H7 (cell line): Measurements from ENCODE around the gene SLC35E2B. TPM values are rescaled to one million over a fixed set of nuclear protein-coding genes. Genes with fewer than 3 reads are reported as not detected.

Source experiments
- DNase-seq: peaks from one replicate; pipeline ENCODE4 v3.0.0; 2012
- H3K27me3 ChIP-seq: 2 replicates; pipeline ENCODE4 v1.6.0; 2011; ENCODE audit warnings: mild to moderate bottlenecking, low read length; ENCODE audit not compliant: control insufficient read depth, insufficient read depth
- H3K36me3 ChIP-seq: replicated peaks from 2 replicates; pipeline ENCODE4 v1.5.1; 2011; ENCODE audit warnings: low read length; ENCODE audit not compliant: control insufficient read depth, insufficient read depth
- H3K4me3 ChIP-seq: 2 replicates; pipeline ENCODE4 v1.5.1; 2011; ENCODE audit warnings: low read depth, mild to moderate bottlenecking, control low read depth, low read length, moderate library complexity; ENCODE audit not compliant: insufficient read depth
- total RNA-seq: library from RNA; depleted of rRNA; stranded (reverse); fragments of >200 nt; shearing (Covaris generic); gene quantifications from 2 replicates; pipeline ENCODE4 v1.2.3, GENCODE V29; 2014; rRNA removed

SLC35E2B gene
- total RNA-seq, 1 experiment from 2014 or later, result 47.4 TPM

DNA sequence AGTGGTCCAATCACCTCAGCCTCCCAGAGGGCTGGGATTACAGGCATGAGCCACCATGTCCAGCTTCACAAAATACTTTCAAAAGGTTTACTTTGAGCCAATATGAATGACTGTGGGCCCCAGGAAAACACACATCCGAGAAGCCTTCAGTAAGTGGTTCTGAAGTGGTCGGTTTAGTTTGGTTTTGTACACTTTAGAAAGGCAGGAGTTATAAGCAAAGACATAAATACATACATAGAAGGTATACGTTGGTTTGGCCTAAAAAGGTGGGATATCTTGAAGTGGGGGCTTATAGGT, 80.5 kb downstream of the SLC35E2B start:
- H3K36me3 ChIP-seq, result no peaks in the 10 kb centered on the region
- no peak for DNase-seq
- no peaks in the 10 kb centered on the region for H3K27me3 ChIP-seq
- H3K4me3 ChIP-seq, result no peak overlapping the region

DNA sequence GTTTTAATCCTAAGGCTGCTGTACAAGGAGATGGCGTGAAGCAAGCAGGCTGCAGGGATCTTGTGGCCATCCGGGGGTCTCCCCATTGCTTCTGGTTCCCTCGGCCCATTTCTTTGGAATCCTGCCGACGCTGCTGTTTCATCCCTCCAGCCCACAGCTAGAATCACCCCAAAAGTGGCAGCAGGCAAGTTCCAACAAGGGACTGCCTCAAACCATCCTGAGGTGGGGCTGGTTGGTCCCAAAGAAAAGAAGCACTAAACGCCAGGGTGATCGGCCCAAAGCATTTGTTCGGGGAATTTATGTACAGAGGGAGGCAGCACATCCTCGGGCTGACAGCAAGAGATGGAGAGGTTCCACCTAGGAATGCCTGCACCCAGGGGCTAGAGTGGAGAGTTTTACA, 81.8 kb downstream of the SLC35E2B start:
- no peak overlapping the region for H3K4me3 ChIP-seq
- DNase-seq, result no peak
- no peaks in the 10 kb centered on the region for H3K36me3 ChIP-seq
- no peaks in the 10 kb centered on the region for H3K27me3 ChIP-seq

DNA sequence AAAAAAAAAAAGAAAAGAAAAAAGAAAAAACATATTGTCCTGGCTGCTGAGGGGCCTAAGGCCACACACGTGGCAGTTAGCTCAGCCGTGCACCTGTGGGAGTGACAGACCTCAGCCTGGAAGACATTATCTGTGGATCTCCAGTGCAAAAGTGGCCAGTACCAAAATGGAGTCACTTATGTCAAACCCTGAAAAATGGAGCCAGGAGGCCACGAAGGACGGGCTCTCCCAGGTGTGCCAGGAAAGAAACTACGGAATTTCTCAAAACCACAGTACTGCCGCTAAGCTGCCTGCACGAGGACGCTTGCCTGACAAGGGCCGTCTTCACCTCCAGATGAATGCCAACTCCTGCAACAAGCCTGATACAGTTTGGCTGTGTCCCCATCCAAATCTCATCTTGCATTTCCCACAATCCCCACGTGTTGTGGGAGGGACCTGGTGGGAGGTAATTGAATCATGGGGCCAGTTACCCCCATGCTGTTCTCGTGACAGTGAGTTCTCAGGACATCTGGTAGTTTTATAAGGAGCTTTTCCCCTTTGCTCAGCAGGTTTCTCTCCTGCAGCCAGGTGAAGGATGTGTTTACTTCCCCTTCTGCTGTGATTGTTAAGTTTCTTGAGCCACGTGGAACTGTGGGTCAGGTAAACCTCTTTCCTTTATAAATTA, 82.6 kb downstream of the SLC35E2B start:
- Histone ChIP-seq H3K36me3 (no peaks in the 10 kb centered on the region), H3K27me3 (no peaks in the 10 kb centered on the region), H3K4me3 (no peak overlapping the region)
- DNase-seq, result no peak

Other genes with a start within 250 kb of the SLC35E2B start
- gene ATAD3C, start 243.1 kb downstream of the SLC35E2B start, total RNA-seq, result 0.14 and 0.74 TPM in 2 replicates
- gene ATAD3B, start 221.0 kb downstream of the SLC35E2B start, total RNA-seq, result 43.5 and 44.1 TPM in 2 replicates
- 105 and 113 TPM in 2 replicates for gene ATAD3A, start 180.6 kb downstream of the SLC35E2B start, total RNA-seq
- 13.6 and 14.3 TPM in 2 replicates for gene TMEM240, start 152.2 kb downstream of the SLC35E2B start, total RNA-seq
- gene SSU72, start 117.9 kb downstream of the SLC35E2B start, total RNA-seq, result 80.7 and 94.3 TPM in 2 replicates
- gene FNDC10, start 92.7 kb downstream of the SLC35E2B start, total RNA-seq, result 25.6 and 32.7 TPM in 2 replicates
- gene MIB2, start 77.3 kb downstream of the SLC35E2B start, total RNA-seq, result 45.7 and 89.0 TPM in 2 replicates
- 11.9 and 15.7 TPM in 2 replicates for gene MMP23B, start 60.6 kb downstream of the SLC35E2B start, total RNA-seq
- gene CDK11B, start 33.8 kb downstream of the SLC35E2B start, total RNA-seq, result 12.0 and 16.8 TPM in 2 replicates
- 18.6 and 26.2 TPM in 2 replicates for gene CDK11A, start 31.6 kb upstream of the SLC35E2B start, total RNA-seq
- gene NADK, start 85.7 kb upstream of the SLC35E2B start, total RNA-seq, result 111 and 175 TPM in 2 replicates
- gene GNB1, start 198.3 kb upstream of the SLC35E2B start, total RNA-seq, result 135 and 159 TPM in 2 replicates
- 1.6 and 3.7 TPM in 2 replicates for gene CALML6, start 222.5 kb upstream of the SLC35E2B start, total RNA-seq
- gene TMEM52, start 226.5 kb upstream of the SLC35E2B start, total RNA-seq, result 24.1 and 29.4 TPM in 2 replicates